ENCODE data around the gene CALY.
"Not testable (repeated sequence)": the region's sequence is repeated elsewhere in the genome, so short reads cannot be mapped to it uniquely, and the experiment has no call there.

The CALY gene

GRCh38 chr10:133336577-133337369 is at the start of gene CALY:
Gene CALY, minus strand, starts transcription at chr10:133336896. Its CDS starts 7,907 bp downstream, at chr10:133328989.
- DNase-seq (ENCODE audit: low spot score in 2 of 2) = peak; percentile 64 to 72
- peaks cover 3% of the 10 kb centered on the region for H3K9me3 Mint-ChIP-seq
- no peaks in the 10 kb centered on the region for H3K36me3 Mint-ChIP-seq
- ATAC-seq (ENCODE audit: low read depth) = peak; percentile 65
- H3K27me3 Mint-ChIP-seq = peaks cover 16% of the 10 kb centered on the region
- peaks cover 4% of the 10 kb centered on the region for H3K4me1 Mint-ChIP-seq
- H3K27ac Mint-ChIP-seq = no peak within 1 kb of the TSS
- peak within 1 kb of the TSS; percentile 69 for H3K4me3 Mint-ChIP-seq

- peaks cover 2% of the 10 kb centered on the region for H3K36me3 Mint-ChIP-seq
- H3K4me1 Mint-ChIP-seq = peaks cover 29% of the 10 kb centered on the region
- ATAC-seq (ENCODE audit: low read depth) (no peak), DNase-seq (ENCODE audit: low spot score in 2 of 2) (no peak)
- H3K27me3 Mint-ChIP-seq = no peaks in the 10 kb centered on the region
- no peak overlapping the region for H3K27ac Mint-ChIP-seq
- no peak overlapping the region for H3K4me3 Mint-ChIP-seq
- no peaks in the 10 kb centered on the region for H3K9me3 Mint-ChIP-seq
Observed at GRCh38 chr10:133385214-133385613, 48.5 kb upstream of the CALY start.

- H3K27ac Mint-ChIP-seq = no peak overlapping the region
- DNase-seq (ENCODE audit: low spot score in 2 of 2) (no peak), ATAC-seq (ENCODE audit: low read depth) (no peak)
- no peaks in the 10 kb centered on the region for H3K9me3 Mint-ChIP-seq
- peaks cover 29% of the 10 kb centered on the region for H3K4me1 Mint-ChIP-seq
- H3K4me3 Mint-ChIP-seq = no peak overlapping the region
- no peaks in the 10 kb centered on the region for H3K27me3 Mint-ChIP-seq
- H3K36me3 Mint-ChIP-seq = peaks cover 2% of the 10 kb centered on the region
Observed at GRCh38 chr10:133384071-133384470, 47.4 kb upstream of the CALY start.

GRCh38 chr10:133383551-133383950 is 46.9 kb upstream of the CALY start:
- Mint-ChIP-seq H3K4me3 (no peak overlapping the region), H3K27ac (no peak overlapping the region), H3K9me3 (no peaks in the 10 kb centered on the region), H3K27me3 (no peaks in the 10 kb centered on the region), H3K36me3 (peaks cover 2% of the 10 kb centered on the region), H3K4me1 (peaks cover 26% of the 10 kb centered on the region)
- ATAC-seq (ENCODE audit: low read depth) (no peak), DNase-seq (ENCODE audit: low spot score in 2 of 2) (no peak)

GRCh38 chr10:133381036-133381435 is 44.3 kb upstream of the CALY start:
- Mint-ChIP-seq H3K4me3 (peak overlapping the region; percentile 61), H3K27ac (no peak overlapping the region), H3K27me3 (no peaks in the 10 kb centered on the region), H3K4me1 (peaks cover 17% of the 10 kb centered on the region), H3K9me3 (no peaks in the 10 kb centered on the region), H3K36me3 (no peaks in the 10 kb centered on the region)
- ATAC-seq (ENCODE audit: low read depth) (no peak), DNase-seq (ENCODE audit: low spot score in 2 of 2) (no peak)

- H3K9me3 Mint-ChIP-seq = no peaks in the 10 kb centered on the region
Observed at GRCh38 chr10:133379801-133380666, 43.3 kb upstream of the CALY start.

GRCh38 chr10:133379152-133379800 is 42.6 kb upstream of the CALY start, which contains the start of gene PAOX:
Gene PAOX, plus strand, starts transcription at chr10:133379262. Its CDS starts 55 bp downstream, at chr10:133379317.
- ATAC-seq (ENCODE audit: low read depth) (peak; percentile 74), DNase-seq (ENCODE audit: low spot score in 2 of 2) (peak; percentile 72 to 80)
- H3K4me3 Mint-ChIP-seq = peak within 1 kb of the TSS; percentile 88
- no peaks in the 10 kb centered on the region for H3K27me3 Mint-ChIP-seq
- H3K9me3 Mint-ChIP-seq = no peaks in the 10 kb centered on the region
- peaks cover 19% of the 10 kb centered on the region for H3K4me1 Mint-ChIP-seq
- no peaks in the 10 kb centered on the region for H3K36me3 Mint-ChIP-seq
- peak within 1 kb of the TSS; percentile 65 for H3K27ac Mint-ChIP-seq

More at GRCh38 chr10:133379801-133380666, 43.3 kb upstream of the CALY start:
- no peaks in the 10 kb centered on the region for H3K36me3 Mint-ChIP-seq
- peak overlapping the region; percentile 65 for H3K27ac Mint-ChIP-seq
- ATAC-seq (ENCODE audit: low read depth) (no peak), DNase-seq (ENCODE audit: low spot score in 2 of 2) (no peak)
- peak overlapping the region; percentile 88 for H3K4me3 Mint-ChIP-seq
- H3K4me1 Mint-ChIP-seq = peaks cover 17% of the 10 kb centered on the region
- no peaks in the 10 kb centered on the region for H3K27me3 Mint-ChIP-seq

GRCh38 chr10:133378251-133379096 is 41.8 kb upstream of the CALY start:
- Mint-ChIP-seq H3K36me3 (no peaks in the 10 kb centered on the region), H3K9me3 (no peaks in the 10 kb centered on the region), H3K4me3 (peak overlapping the region; percentile 79), H3K27me3 (no peaks in the 10 kb centered on the region), H3K4me1 (peaks cover 22% of the 10 kb centered on the region), H3K27ac (no peak overlapping the region)
- ATAC-seq (ENCODE audit: low read depth) = peak; percentile 47
- peak; percentile 61 to 79 for DNase-seq (ENCODE audit: low spot score in 2 of 2)

- DNase-seq (ENCODE audit: low spot score in 2 of 2) = no peak
- Mint-ChIP-seq H3K9me3 (no peaks in the 10 kb centered on the region), H3K4me3 (peak overlapping the region; percentile 79), H3K27ac (no peak overlapping the region), H3K27me3 (no peaks in the 10 kb centered on the region), H3K4me1 (peaks cover 22% of the 10 kb centered on the region), H3K36me3 (no peaks in the 10 kb centered on the region)
- ATAC-seq (ENCODE audit: low read depth) = no peak
Observed at GRCh38 chr10:133377818-133378250, 41.1 kb upstream of the CALY start.

- ATAC-seq (ENCODE audit: low read depth) (no peak), DNase-seq (ENCODE audit: low spot score in 2 of 2) (no peak)
- H3K27ac Mint-ChIP-seq = no peak overlapping the region
- H3K9me3 Mint-ChIP-seq = no peaks in the 10 kb centered on the region
- no peaks in the 10 kb centered on the region for H3K27me3 Mint-ChIP-seq
- H3K4me3 Mint-ChIP-seq = peak overlapping the region; percentile 66
- peaks cover 22% of the 10 kb centered on the region for H3K4me1 Mint-ChIP-seq
- no peaks in the 10 kb centered on the region for H3K36me3 Mint-ChIP-seq
Observed at GRCh38 chr10:133377025-133377817, 40.5 kb upstream of the CALY start.

GRCh38 chr10:133376183-133376582 is 39.5 kb upstream of the CALY start:
- H3K36me3 Mint-ChIP-seq; DNase-seq (ENCODE audit: low spot score in 2 of 2); H3K9me3 Mint-ChIP-seq; H3K27ac Mint-ChIP-seq; ATAC-seq (ENCODE audit: low read depth); H3K27me3 Mint-ChIP-seq: not testable (repeated sequence)
- H3K4me1 Mint-ChIP-seq = peaks cover 22% of the 10 kb centered on the region
- peak overlapping the region; percentile 63 for H3K4me3 Mint-ChIP-seq

- ATAC-seq (ENCODE audit: low read depth) (no peak), DNase-seq (ENCODE audit: low spot score in 2 of 2) (no peak)
- H3K4me3 Mint-ChIP-seq = no peak overlapping the region
- H3K9me3 Mint-ChIP-seq = no peaks in the 10 kb centered on the region
- no peaks in the 10 kb centered on the region for H3K27me3 Mint-ChIP-seq
- no peak overlapping the region for H3K27ac Mint-ChIP-seq
- peaks cover 18% of the 10 kb centered on the region for H3K4me1 Mint-ChIP-seq
- no peaks in the 10 kb centered on the region for H3K36me3 Mint-ChIP-seq
Observed at GRCh38 chr10:133375357-133376115, 38.8 kb upstream of the CALY start.

Data from memory B cell (primary cell).